Stimulated activated CD8-positive, alpha-beta memory T cell treated with anti-CD3 and anti-CD28 coated beads, Interleukin-12 subunit alpha, Interleukin-12 subunit beta, amount 100 ng/mL, for 24 hours (primary cell): ENCODE data around the gene LPA.
"Not testable (repeated sequence)": the region's sequence is repeated elsewhere in the genome, so short reads cannot be mapped to it uniquely, and the experiment has no call there.

Experiments used
- DNase-seq: peaks from one replicate; pipeline ENCODE4 v3.0.0-alpha.2; 2020; ENCODE audit errors: extremely low read depth

LPA gene

GRCh38 chr6:160661216-160661615, 2.9 kb downstream of the LPA start:
- DNase-seq: no peak

GRCh38 chr6:160659562-160659961, 4.5 kb downstream of the LPA start:
- DNase-seq: no peak

- DNase-seq: no peak
These were observed 29.4 kb downstream of the LPA start for GRCh38 chr6:160634706-160635105.

DNA sequence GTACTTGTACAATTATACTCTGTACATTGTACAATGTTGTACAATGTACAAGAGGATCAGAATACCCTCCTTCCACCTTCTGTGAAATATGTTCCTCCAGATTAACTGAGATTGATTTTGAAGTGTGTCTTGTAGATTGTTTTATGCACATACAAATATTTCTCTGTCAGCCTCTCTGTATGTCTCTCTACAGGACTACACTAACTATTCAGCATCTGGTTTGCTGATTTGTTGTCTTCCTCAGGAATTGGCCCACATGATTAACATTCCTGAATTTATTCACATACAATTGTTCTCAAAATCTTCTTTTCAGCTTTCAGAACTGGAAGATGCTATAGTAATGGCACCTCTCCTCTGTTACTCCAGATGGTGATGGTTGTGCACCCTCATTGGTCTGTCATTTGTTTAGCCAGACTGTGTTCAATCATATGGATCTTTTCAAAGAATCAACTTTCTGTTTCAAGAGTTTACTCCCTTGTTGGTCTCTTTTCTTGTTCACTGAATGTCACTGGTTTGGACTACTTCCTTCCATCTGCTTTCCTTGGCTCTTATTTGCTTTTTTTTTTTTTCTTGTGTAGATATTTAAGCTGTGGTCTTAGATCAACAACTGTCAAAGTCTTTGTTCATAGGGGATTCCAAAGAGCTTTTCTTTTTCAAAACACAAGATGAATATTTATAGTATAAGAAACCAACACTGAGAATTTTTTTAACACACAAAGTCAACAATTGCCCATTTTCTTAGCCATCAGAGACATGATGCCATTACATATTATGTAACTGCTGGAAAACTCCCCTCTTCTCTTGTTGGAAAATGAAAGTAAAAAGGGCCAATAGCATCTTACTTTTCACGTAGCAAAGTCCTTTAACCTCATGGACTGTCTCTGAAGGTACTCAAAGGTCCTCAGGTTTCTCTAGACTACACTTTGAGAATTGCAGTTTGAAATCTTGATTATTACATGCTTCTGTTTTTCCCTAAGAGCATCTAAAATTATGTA, 67.9 kb downstream of the LPA start:
- DNase-seq: no peak

GRCh38 chr6:160595297-160595696, 68.8 kb downstream of the LPA start:
- not testable (repeated sequence) for DNase-seq

DNA sequence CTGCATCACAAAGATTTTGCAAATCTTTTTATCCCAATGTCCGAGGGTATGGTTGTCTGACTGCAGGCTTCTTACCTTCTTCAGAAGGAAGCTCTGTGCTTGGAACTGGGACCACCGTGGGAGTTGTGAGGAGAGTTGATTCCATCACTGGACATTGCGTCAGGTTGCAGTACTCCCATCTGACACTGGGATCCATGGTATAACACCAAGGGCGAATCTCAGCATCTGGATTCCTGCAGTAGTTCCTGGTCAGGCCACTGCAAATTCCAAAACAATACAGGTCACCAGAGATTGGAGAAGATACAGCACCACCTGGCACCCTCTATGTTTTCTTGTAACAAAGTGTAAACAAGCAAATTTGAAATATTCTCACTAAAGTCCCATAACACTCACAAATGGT, 77.7 kb downstream of the LPA start:
- no peak for DNase-seq

DNA sequence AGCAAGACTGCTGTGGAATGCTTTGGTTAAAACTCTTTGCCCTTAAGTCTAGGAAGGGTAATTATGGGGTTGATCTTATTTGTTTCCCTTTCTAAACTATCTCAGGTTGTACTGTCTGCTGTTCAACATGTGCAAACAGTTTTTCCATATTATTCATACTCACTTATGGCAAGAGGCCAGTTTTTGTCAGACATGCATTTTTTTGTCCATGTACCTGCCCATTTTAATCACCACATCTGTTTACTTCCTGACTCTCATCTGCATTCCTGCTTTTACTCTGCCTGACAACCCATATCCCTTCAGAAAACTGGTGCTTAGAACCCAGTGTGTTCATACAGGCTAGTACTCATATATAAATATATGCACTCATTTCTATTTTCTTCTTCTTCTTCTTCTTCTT, 80.3 kb downstream of the LPA start:
- no peak for DNase-seq

GRCh38 chr6:160581406-160581805, 82.7 kb downstream of the LPA start:
- no peak for DNase-seq

GRCh38 chr6:160578515-160578914, 85.6 kb downstream of the LPA start:
- DNase-seq: not testable (repeated sequence)

DNA sequence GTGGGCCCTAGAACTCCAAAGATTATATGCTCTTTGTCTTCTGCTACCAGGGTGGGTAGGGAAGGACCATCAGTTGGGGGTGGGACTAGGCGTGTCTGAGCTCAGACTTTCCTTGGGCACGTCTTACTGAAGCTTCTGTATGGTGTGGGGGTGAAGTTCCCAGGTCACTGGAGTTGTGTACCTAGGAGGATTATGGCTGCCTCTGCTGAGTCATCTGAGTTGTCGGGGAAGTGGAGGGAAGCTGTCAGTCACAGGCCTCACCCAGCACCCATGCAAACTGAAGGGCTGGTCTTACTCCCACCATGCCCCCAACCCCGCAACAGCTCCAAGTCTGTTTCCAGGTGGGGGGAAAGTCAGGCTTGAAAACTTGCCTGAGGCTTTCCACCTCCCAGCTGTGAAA, 90.1 kb downstream of the LPA start:
- no peak for DNase-seq

DNA sequence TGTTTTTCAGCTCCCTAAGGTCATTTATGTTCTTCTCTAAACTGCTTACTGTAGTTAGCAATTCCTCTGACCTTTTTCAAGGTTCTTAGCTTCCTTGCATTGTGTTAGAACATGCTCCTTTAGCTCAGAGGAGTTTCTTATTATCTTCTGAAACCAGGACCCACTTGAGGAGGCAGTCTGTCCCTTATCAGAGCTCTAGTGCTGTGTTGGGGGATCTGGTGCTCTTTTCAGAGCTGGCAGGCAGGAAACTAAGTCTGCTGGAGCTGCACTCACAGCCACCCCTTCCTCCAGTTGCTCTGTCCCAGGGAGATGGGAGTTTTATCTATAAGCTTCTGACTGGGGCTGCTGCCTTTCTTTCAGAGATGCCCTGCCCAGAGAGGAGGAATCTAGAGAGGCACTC, 92.9 kb downstream of the LPA start:
- not testable (repeated sequence) for DNase-seq

DNA sequence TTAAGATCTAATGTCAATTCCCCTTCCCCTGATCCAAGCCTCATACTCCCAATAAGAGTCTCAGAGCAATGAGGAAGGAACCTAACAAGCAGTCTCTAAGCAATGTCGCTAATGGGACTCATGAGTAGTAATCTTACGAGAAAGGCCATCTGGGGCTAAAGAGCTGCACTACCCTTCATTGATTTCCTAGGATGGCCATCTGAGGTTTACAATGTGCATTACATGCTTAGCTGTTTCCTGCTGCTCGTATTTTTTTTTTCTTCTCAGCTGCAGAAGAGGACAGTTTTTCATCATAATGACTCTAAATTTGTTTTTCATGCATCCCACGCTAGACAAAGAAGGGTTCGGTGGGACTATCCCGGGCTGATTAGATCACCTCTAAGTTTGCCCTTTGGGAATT, 119.3 kb downstream of the LPA start:
- no peak for DNase-seq

DNA sequence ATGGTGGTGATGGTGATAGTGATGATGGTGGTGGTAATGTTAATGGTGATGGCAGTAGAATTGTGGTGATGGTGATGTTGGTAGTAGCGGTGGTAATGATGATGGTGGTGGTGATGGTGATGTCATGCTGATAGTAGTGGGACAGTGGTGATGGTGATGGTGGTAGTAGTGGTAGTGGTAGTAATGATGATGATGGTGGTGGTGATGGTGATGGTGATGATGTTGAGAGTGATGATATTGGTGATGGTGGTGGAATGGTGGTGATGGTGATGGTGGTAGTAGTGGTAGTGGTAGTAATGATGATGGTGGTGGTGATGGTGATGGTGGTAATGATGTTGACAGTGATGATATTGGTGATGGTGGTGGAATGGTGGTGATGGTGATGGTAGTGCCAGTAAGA, 128.8 kb downstream of the LPA start:
- no peak for DNase-seq

GRCh38 chr6:160534050-160534696, 129.9 kb downstream of the LPA start:
- DNase-seq: no peak

DNA sequence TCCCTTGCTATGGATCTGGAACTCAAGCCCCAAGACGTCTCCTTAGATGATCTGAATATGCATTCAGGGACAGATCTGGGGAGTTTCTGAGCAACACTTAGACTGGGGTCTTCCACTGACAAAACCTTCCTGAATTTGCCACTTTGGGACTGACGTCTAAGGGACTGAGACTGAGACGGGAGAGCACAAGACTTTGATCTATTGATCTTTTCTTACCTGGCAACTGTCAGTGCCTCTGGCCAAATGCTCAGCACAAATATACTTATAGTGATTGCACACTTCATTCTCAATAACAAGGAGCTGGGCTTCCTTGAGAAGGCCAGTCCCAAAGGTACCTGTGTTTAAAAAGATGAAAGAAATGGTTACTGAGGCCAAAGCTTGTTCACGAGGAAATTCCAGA, 131.8 kb downstream of the LPA start:
- DNase-seq: no peak

DNA sequence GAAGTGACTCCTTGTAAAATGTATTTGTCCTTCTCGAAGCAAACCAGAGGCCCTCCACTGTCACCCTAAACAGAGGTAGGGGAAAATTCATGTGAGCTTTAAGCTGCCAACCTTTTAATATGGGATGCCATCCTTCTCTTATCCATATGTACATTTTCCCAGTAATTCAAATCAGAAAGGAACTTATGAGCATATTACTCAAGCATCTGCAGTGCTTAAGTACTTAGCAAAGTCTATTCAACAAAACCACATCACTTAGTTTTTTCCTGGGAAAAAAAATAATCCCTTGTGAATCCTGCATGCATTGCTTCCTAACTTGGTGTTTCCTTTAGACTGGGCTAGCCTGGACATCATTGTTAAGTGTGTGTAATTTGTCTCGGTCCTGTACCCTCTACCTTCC, 132.2 kb downstream of the LPA start:
- no peak for DNase-seq

- not testable (repeated sequence) for DNase-seq
These were observed 134.6 kb downstream of the LPA start for GRCh38 chr6:160529524-160529923.

DNA sequence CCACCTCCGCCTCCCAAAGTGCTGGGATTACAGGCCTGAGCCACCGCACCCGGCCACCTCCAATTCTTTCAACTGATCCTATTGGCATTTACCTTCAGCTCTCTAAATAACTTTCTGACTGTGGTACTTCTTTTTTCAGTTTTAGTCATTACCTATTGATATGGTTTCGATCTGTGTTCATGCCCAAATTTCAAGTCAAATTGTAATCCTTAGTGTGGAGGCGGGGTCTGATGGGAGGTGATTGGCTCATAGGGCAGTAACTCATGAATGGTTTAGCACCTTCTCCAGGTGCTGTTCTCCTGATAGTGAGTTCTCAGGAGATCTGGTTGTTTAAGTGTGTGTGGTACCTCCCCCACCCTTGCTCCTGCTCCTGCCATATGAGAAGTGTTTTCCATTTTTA, 140.9 kb downstream of the LPA start:
- DNase-seq: no peak

DNA sequence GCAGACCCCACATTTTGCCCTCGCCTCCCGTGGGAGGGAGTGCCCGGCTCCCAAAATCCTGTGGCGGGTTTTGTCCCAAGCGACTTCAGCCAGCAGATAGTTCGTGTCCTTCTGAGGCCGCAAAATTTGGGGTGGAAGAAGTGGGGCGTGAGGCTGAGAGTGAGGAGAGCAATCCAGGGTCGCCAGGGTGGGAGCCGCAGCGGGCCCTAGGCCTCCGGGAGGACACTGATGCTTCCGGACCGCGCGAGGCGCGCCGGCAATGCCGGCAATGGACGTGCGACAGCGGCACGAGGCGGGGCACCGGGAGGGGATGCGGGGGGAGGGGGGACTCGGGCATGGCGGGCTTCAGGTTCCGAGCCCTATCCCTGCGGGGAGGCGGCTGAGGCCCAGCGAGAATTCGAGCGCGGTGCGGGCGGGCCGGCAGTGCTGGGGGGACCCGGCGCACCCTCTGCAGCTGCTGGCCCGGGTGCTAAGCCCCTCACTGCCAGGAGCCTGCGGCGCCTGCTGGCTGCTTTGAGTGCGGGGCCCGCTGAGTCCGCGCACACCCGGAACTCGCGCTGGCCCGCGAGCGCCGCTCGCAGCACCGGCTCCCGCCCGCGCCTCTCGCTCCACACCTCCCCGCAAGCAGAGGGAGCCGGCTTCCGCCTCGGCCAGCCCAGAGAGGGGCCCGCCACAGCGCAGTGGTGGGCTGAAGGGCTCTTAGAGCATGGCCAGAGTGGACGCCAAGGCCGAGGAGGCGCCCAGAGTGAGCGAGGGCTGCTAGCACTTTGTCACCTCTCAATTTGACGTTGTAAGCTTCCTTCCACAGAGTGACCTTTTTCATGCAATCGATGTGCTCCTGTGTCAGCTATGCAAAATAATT, 143.8 kb downstream of the LPA start:
- peak; percentile 47 for DNase-seq

- no peak for DNase-seq
These were observed 144.5 kb downstream of the LPA start for GRCh38 chr6:160519603-160520042.

DNA sequence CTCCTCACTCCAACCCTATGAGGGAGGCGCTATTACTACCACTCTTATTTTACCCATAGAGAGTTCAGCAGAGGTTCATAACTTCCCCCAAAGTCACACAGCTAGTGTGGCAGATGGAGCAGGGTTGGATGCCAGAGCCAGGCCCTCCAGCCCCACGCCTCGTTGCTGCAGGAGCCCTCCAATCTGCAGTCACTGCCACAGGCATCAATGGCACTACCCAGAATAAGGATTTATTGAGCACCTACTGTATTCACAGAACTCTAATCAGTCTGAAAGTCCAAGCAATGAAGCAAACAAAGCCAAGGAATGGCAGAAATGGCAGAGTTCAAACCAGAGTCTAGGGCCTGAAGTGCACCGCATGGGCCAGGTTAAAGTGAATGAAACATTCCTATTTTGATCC, 144.9 kb downstream of the LPA start:
- no peak for DNase-seq

DNA sequence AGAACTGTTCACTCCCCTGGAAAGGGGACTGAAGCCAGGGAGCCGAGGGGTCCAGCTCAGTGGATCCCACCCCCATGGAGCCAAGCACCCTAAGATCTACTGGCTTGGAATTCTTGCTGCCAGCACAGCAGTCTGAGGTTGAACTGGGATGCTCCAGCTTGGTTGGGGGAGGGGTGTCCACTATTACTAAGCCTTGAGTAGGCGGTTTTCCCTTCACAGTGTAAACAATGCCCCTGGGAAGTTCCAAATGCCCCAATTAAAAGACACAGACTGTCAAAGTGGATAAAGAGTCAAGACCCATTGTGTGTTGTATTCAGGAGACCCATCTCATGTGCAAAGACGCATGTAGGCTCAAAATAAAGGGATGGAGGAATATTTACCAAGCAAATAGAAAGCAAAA, 150.2 kb downstream of the LPA start:
- DNase-seq: no peak
